Measurements from ENCODE around the gene JOSD1.

DNA sequence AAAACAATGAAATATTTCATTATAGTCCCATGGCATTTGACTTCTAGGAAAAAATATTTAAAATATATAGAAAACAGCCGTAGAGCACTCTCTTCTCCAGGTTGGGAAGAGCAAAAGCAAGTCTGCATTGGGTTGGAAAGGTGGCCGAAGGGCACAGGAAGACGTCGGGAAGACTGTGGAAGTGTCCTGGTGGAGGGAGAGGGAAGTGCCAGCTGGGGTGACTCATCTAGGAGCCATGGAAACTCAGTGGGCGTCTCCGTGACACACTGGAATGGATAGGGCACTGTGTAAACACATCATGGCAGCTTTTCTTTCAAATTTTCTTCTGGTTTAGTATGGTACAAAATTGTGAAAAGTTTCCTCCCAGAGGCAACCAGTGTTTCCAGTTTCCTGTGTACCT, 17.7 kb upstream of the JOSD1 start:
- TF ChIP-seq, protein P1, sequence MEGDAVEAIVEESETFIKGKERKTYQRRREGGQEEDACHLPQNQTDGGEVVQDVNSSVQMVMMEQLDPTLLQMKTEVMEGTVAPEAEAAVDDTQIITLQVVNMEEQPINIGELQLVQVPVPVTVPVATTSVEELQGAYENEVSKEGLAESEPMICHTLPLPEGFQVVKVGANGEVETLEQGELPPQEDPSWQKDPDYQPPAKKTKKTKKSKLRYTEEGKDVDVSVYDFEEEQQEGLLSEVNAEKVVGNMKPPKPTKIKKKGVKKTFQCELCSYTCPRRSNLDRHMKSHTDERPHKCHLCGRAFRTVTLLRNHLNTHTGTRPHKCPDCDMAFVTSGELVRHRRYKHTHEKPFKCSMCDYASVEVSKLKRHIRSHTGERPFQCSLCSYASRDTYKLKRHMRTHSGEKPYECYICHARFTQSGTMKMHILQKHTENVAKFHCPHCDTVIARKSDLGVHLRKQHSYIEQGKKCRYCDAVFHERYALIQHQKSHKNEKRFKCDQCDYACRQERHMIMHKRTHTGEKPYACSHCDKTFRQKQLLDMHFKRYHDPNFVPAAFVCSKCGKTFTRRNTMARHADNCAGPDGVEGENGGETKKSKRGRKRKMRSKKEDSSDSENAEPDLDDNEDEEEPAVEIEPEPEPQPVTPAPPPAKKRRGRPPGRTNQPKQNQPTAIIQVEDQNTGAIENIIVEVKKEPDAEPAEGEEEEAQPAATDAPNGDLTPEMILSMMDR (IDR thresholded peaks at IDR 0.05 in 2 of 3, conservative IDR thresholded peaks at IDR 0.05 in 1 of 3; ENCODE audit: control insufficient read depth in 2 of 3, extremely low read depth in 1 of 3, insufficient read depth in 1 of 3, low read depth in 3 of 3, low read length in 3 of 3), result no peak
- TF ChIP-seq ZZZ3 (IDR thresholded peaks at IDR 0.05; ENCODE audit: control insufficient read depth, insufficient read length, low read depth) (no peak), CEBPB (IDR thresholded peaks at IDR 0.05; ENCODE audit: borderline replicate concordance in 1 of 2, low read depth in 2 of 2, low read length in 2 of 2) (no peak), BRCA1 (IDR thresholded peaks at IDR 0.05; ENCODE audit: low read depth, low read length) (no peak), ZNF207 (IDR thresholded peaks at IDR 0.05; ENCODE audit: borderline replicate concordance) (no peak), EGR1 (IDR thresholded peaks at IDR 0.05; ENCODE audit: borderline replicate concordance in 1 of 2, low read depth in 2 of 2, low read length in 2 of 2) (no peak), TARDBP (IDR thresholded peaks at IDR 0.05; ENCODE audit: borderline replicate concordance) (no peak), EZH2 (IDR thresholded peaks at IDR 0.05; ENCODE audit: borderline replicate concordance, control insufficient read depth, low read depth, low read length) (no peak)
- TF ChIP-seq, protein P2, sequence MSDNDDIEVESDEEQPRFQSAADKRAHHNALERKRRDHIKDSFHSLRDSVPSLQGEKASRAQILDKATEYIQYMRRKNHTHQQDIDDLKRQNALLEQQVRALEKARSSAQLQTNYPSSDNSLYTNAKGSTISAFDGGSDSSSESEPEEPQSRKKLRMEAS (IDR thresholded peaks at IDR 0.05; ENCODE audit: low read depth, low read length), result no peak
- TF ChIP-seq, protein P3, sequence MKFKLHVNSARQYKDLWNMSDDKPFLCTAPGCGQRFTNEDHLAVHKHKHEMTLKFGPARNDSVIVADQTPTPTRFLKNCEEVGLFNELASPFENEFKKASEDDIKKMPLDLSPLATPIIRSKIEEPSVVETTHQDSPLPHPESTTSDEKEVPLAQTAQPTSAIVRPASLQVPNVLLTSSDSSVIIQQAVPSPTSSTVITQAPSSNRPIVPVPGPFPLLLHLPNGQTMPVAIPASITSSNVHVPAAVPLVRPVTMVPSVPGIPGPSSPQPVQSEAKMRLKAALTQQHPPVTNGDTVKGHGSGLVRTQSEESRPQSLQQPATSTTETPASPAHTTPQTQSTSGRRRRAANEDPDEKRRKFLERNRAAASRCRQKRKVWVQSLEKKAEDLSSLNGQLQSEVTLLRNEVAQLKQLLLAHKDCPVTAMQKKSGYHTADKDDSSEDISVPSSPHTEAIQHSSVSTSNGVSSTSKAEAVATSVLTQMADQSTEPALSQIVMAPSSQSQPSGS (IDR thresholded peaks at IDR 0.05; ENCODE audit: low read length), result no peak
